WTC11 (cell line): Measurements from ENCODE around the gene ZFC3H1. TPM values are rescaled to one million over a fixed set of nuclear protein-coding genes. Genes with fewer than 3 reads are reported as not detected.
"Not testable (repeated sequence)": the region's sequence is repeated elsewhere in the genome, so short reads cannot be mapped to it uniquely, and the experiment has no call there.

Experiments used
- ATAC-seq: fragments of 200-7000 bp; cut with Tn5 transposase; 2 replicates; pipeline ENCODE4 v1.10.0; 2021; ENCODE audit warnings: mild to moderate bottlenecking, moderate library complexity
- CTCF ChIA-PET: fragments of 300-600 bp; sonication (Branson Sonifier 250); formaldehyde crosslinking; loops from one replicate; lab custom pipeline; 2021; ENCODE audit warnings: antibody characterized with exemption; lab: Charles Lee
- POLR2A ChIA-PET: fragments of 350-600 bp; sonication (Branson Sonifier 250); formaldehyde crosslinking; loops from one replicate; lab custom pipeline; 2021; ENCODE audit warnings: antibody characterized with exemption; lab: Charles Lee
- DNase-seq: peaks from one replicate; pipeline ENCODE4 v3.0.0; 2021; ENCODE audit warnings: low spot score
- H3K27ac Mint-ChIP-seq: 2 replicates; pipeline ENCODE4 v1.8.0; 2021; ENCODE audit warnings: mixed read lengths
- H3K27me3 Mint-ChIP-seq: 2 replicates; pipeline ENCODE4 v1.8.0; 2021; ENCODE audit warnings: low read depth, mild to moderate bottlenecking, moderate library complexity, mixed read lengths
- H3K36me3 Mint-ChIP-seq: 2 replicates; pipeline ENCODE4 v1.8.0; 2021; ENCODE audit warnings: mixed read lengths
- H3K4me1 Mint-ChIP-seq: 2 replicates; pipeline ENCODE4 v1.8.0; 2022; ENCODE audit warnings: mixed read lengths
- H3K4me3 Mint-ChIP-seq: 2 replicates; pipeline ENCODE4 v1.8.0; 2021; ENCODE audit warnings: mild to moderate bottlenecking, moderate library complexity, mixed read lengths
- H3K9me3 Mint-ChIP-seq: 2 replicates; pipeline ENCODE4 v1.8.0; 2021; ENCODE audit warnings: mixed read lengths
- CBFB ChIP-seq: sonication (generic); formaldehyde crosslinking; IDR thresholded peaks from 2 replicates; pipeline ENCODE4 v1.8.1; 2022; ENCODE audit warnings: mild to moderate bottlenecking, low read depth, missing genetic modification reagents
- EMX1 ChIP-seq: fragments of 250-450 bp; sonication (Bioruptor Pico); IDR thresholded peaks from 2 replicates; pipeline ENCODE4 v1.8.0; 2021; ENCODE audit warnings: mild to moderate bottlenecking
- ESRRA ChIP-seq: sonication (generic); formaldehyde crosslinking; IDR thresholded peaks from 2 replicates; pipeline ENCODE4 v1.8.1; 2022; ENCODE audit warnings: mild to moderate bottlenecking, missing genetic modification reagents, borderline replicate concordance
- ETV6 ChIP-seq: sonication (generic); formaldehyde crosslinking; IDR thresholded peaks from 2 replicates; pipeline ENCODE4 v1.8.1; 2022; ENCODE audit warnings: mild to moderate bottlenecking, missing genetic modification reagents
- FOXP4 ChIP-seq: sonication (generic); formaldehyde crosslinking; IDR thresholded peaks from 2 replicates; pipeline ENCODE4 v1.8.0; 2022; ENCODE audit warnings: mild to moderate bottlenecking, missing genetic modification reagents
- IRF1 ChIP-seq: sonication (generic); formaldehyde crosslinking; IDR thresholded peaks from 2 replicates; pipeline ENCODE4 v1.8.0; 2023; ENCODE audit warnings: missing genetic modification reagents
- KAT7 ChIP-seq: sonication (generic); formaldehyde crosslinking; IDR thresholded peaks from 2 replicates; pipeline ENCODE4 v1.8.1; 2023; ENCODE audit warnings: missing genetic modification reagents, mild to moderate bottlenecking, borderline replicate concordance
- MYBL2 ChIP-seq: sonication (generic); formaldehyde crosslinking; IDR thresholded peaks from 2 replicates; pipeline ENCODE4 v1.8.1; 2023; ENCODE audit warnings: mild to moderate bottlenecking, moderate library complexity, missing genetic modification reagents
- NR3C1 ChIP-seq: sonication (generic); formaldehyde crosslinking; conservative IDR thresholded peaks from 2 replicates; pipeline ENCODE4 v1.8.1; 2023; ENCODE audit warnings: low read depth, mild to moderate bottlenecking, missing genetic modification reagents
- RORB ChIP-seq: fragments of 250-450 bp; sonication (Bioruptor Pico); IDR thresholded peaks from 2 replicates; pipeline ENCODE4 v1.9.0; 2021; ENCODE audit warnings: mild to moderate bottlenecking
- SMAD4 ChIP-seq: sonication (generic); formaldehyde crosslinking; IDR thresholded peaks from 2 replicates; pipeline ENCODE4 v1.8.0; 2022; ENCODE audit warnings: mild to moderate bottlenecking, missing genetic modification reagents
- USF2 ChIP-seq: sonication (generic); formaldehyde crosslinking; IDR thresholded peaks from 2 replicates; pipeline ENCODE4 v1.8.1; 2023; ENCODE audit warnings: mild to moderate bottlenecking, missing genetic modification reagents, moderate library complexity
- ZBTB21 ChIP-seq: sonication (generic); formaldehyde crosslinking; IDR thresholded peaks from 2 replicates; pipeline ENCODE4 v1.8.1; 2023; ENCODE audit warnings: mild to moderate bottlenecking, missing genetic modification reagents, borderline replicate concordance
- ZNF317 ChIP-seq: sonication (generic); formaldehyde crosslinking; IDR thresholded peaks from 2 replicates; pipeline ENCODE4 v1.8.1; 2023; ENCODE audit warnings: low read depth, mild to moderate bottlenecking, moderate library complexity, missing genetic modification reagents, borderline replicate concordance
- ZNF423 ChIP-seq: fragments of 250-450 bp; sonication (Bioruptor Pico); IDR thresholded peaks from 2 replicates; pipeline ENCODE4 v2.1.2; 2022; ENCODE audit warnings: mild to moderate bottlenecking, moderate library complexity
- ZNF425 ChIP-seq: fragments of 250-450 bp; sonication (Bioruptor Pico); conservative IDR thresholded peaks from 2 replicates; pipeline ENCODE4 v1.9.0; 2021; ENCODE audit warnings: mild to moderate bottlenecking
- total RNA-seq: library from RNA; stranded (reverse); gene quantifications from 3 replicates; pipeline ENCODE4 v1.2.3, GENCODE V29; 2021
- TF ChIP-seq, protein P1 (sequence below): sonication (generic); formaldehyde crosslinking; IDR thresholded peaks from 2 replicates; pipeline ENCODE4 v1.8.1; 2023; ENCODE audit warnings: mild to moderate bottlenecking, missing genetic modification reagents
- TF ChIP-seq, protein P2 (sequence below): sonication (generic); formaldehyde crosslinking; conservative IDR thresholded peaks from 2 replicates; pipeline ENCODE4 v1.8.1; 2022; ENCODE audit warnings: mild to moderate bottlenecking, missing genetic modification reagents

Gene ZFC3H1
- total RNA-seq, 1 experiment from 2014 or later = 33.9 TPM

GRCh38 chr12:71688961-71689570 is 25.4 kb upstream of the ZFC3H1 start:
- CTCF ChIA-PET = no interaction called here

DNA sequence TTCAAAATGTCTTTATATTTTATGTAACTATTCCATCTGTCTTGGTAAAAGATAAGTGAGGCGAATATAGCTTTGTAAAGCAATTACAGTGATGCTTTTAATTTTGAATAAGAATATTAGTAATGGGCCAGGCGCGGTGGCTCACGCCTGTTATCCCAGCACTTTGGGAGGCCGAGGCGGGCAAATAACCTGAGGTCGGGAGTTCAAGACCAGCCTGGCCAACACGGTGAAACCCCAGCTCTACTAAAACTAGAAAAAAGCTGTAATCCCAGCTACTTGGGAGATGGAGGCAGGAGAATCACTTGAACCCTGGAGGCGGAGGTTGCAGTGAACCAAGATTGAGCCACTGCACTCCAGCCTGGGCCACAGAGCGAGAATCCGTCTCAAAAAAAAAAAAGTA is 23.5 kb upstream of the ZFC3H1 start:
- DNase-seq, H3K36me3 Mint-ChIP-seq, H3K27ac Mint-ChIP-seq, ATAC-seq, H3K9me3 Mint-ChIP-seq, H3K27me3 Mint-ChIP-seq: not testable (repeated sequence)
- ChIA-PET CTCF (interaction anchor here (0.8 to 3.6 kb wide), 4 partner anchors 45 to 60 kb away, joined by 3 to 41 read pairs (median 6); no protein-coding TSS in a partner anchor), POLR2A (interaction anchor here (0.6 to 4.3 kb wide), 2 partner anchors 18 to 24 kb away, joined by 4 to 45 read pairs; partner anchors contain the start of genes THAP2 and ZFC3H1)
- peaks cover 14% of the 10 kb centered on the region for H3K4me1 Mint-ChIP-seq
- H3K4me3 Mint-ChIP-seq = peak overlapping the region; percentile 95

More at GRCh38 chr12:71688961-71689570, 25.4 kb upstream of the ZFC3H1 start:
- H3K27me3 Mint-ChIP-seq = no peaks in the 10 kb centered on the region
- ATAC-seq = no peak
- H3K27ac Mint-ChIP-seq = no peak overlapping the region
- POLR2A ChIA-PET = no interaction called here
- H3K4me3 Mint-ChIP-seq = no peak overlapping the region
- peaks cover 14% of the 10 kb centered on the region for H3K4me1 Mint-ChIP-seq
- TF ChIP-seq ETV6 (CRISPR knock-in tag) = no peak
- TF ChIP-seq CBFB (CRISPR knock-in tag) = no peak
- no peak for TF ChIP-seq FOXP4
- DNase-seq = no peak
- no peaks in the 10 kb centered on the region for H3K9me3 Mint-ChIP-seq
- no peaks in the 10 kb centered on the region for H3K36me3 Mint-ChIP-seq

GRCh38 chr12:71686658-71687025 is 23.0 kb upstream of the ZFC3H1 start:
- Mint-ChIP-seq H3K27ac (peak overlapping the region; percentile 99), H3K27me3 (no peaks in the 10 kb centered on the region), H3K4me3 (peak overlapping the region; percentile 95), H3K36me3 (no peaks in the 10 kb centered on the region), H3K9me3 (no peaks in the 10 kb centered on the region), H3K4me1 (peaks cover 14% of the 10 kb centered on the region)
- ChIA-PET POLR2A (interaction anchor here (0.7 to 4.3 kb wide), 5 partner anchors 9 to 68 kb away, joined by 3 to 45 read pairs (median 8); partner anchors contain the start of genes RAB21, THAP2 and ZFC3H1), CTCF (interaction anchor here (0.8 to 3.6 kb wide), 6 partner anchors 9 to 63 kb away, joined by 3 to 41 read pairs (median 4); partner anchors contain the start of genes THAP2 and ZFC3H1)
- DNase-seq (no peak), ATAC-seq (no peak)
- TF ChIP-seq EMX1 (CRISPR knock-in tag) = no peak
- TF ChIP-seq ESRRA (CRISPR knock-in tag) = no peak
- TF ChIP-seq NR3C1 (CRISPR knock-in tag) = no peak
- no peak for TF ChIP-seq RORB (CRISPR knock-in tag)
- TF ChIP-seq ZNF425 = no peak
- TF ChIP-seq, protein P1, sequence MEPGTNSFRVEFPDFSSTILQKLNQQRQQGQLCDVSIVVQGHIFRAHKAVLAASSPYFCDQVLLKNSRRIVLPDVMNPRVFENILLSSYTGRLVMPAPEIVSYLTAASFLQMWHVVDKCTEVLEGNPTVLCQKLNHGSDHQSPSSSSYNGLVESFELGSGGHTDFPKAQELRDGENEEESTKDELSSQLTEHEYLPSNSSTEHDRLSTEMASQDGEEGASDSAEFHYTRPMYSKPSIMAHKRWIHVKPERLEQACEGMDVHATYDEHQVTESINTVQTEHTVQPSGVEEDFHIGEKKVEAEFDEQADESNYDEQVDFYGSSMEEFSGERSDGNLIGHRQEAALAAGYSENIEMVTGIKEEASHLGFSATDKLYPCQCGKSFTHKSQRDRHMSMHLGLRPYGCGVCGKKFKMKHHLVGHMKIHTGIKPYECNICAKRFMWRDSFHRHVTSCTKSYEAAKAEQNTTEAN (CRISPR knock-in tag) = no peak
- TF ChIP-seq ZBTB21 (CRISPR knock-in tag) = no peak
- TF ChIP-seq MYBL2 = no peak
- TF ChIP-seq SMAD4 = no peak
- no peak for TF ChIP-seq USF2 (CRISPR knock-in tag)
- TF ChIP-seq CBFB (CRISPR knock-in tag) = no peak
- TF ChIP-seq IRF1 (CRISPR knock-in tag) = no peak
- no peak for TF ChIP-seq ZNF317 (CRISPR knock-in tag)
- TF ChIP-seq, protein P2, sequence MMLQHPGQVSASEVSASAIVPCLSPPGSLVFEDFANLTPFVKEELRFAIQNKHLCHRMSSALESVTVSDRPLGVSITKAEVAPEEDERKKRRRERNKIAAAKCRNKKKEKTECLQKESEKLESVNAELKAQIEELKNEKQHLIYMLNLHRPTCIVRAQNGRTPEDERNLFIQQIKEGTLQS (CRISPR knock-in tag) = no peak
- no peak for TF ChIP-seq KAT7 (CRISPR knock-in tag)
- TF ChIP-seq FOXP4 = no peak
- TF ChIP-seq ZNF423 = no peak
- no peak for TF ChIP-seq ETV6 (CRISPR knock-in tag)
